Measurements from ENCODE around the gene CHMP6. TPM values are rescaled to one million over a fixed set of nuclear protein-coding genes. Genes with fewer than 3 reads are reported as not detected.
A peak's percentile ranks its signal among the peaks of the same experiment; 100 is the strongest.
"Not testable (repeated sequence)": the region's sequence is repeated elsewhere in the genome, so short reads cannot be mapped to it uniquely, and the experiment has no call there.

CHMP6 gene
- total and polyA plus RNA-seq, 12 donors, result 7.8 to 35.3 (median 25.8) TPM

GRCh38 chr17:81028506-81028858, 36.8 kb downstream of the CHMP6 start:
- intact Hi-C loops (cut with DNase I), result no loop called here
- 7 to 33% (median 21%) methylated on average over 8 to 12 of the region's 12 CpGs; no CpG with 5 or more reads in 1 of the 4 donors for WGBS, 4 donors
- peaks cover 17% of the 10 kb centered on the region for H3K27me3 ChIP-seq
- no peak for TF ChIP-seq POLR2A (IDR thresholded peaks at IDR 0.05)
- no peak for TF ChIP-seq CTCF (IDR thresholded peaks at IDR 0.05)
- no peaks in the 10 kb centered on the region for H3K9me3 ChIP-seq (replicated peaks in 1 of 3)
- H3K27ac ChIP-seq, result no peak overlapping the region
- H3K36me3 ChIP-seq (replicated peaks in 1 of 2), result no peaks in the 10 kb centered on the region
- H3K4me1 ChIP-seq (replicated peaks in 1 of 2), result peaks cover 0 to 4% of the 10 kb centered on the region in 2 donors
- no peak for DNase-seq
- H3K4me3 ChIP-seq, result no peak overlapping the region

GRCh38 chr17:81029859-81030258, 38.2 kb downstream of the CHMP6 start:
- Histone ChIP-seq H3K27me3 (peaks cover 17% of the 10 kb centered on the region), H3K27ac (no peak overlapping the region), H3K9me3 (replicated peaks in 1 of 3) (no peaks in the 10 kb centered on the region), H3K4me3 (no peak overlapping the region), H3K4me1 (replicated peaks in 1 of 2) (peaks cover 4 to 12% of the 10 kb centered on the region in 2 donors), H3K36me3 (replicated peaks in 1 of 2) (no peaks in the 10 kb centered on the region)
- no peak for TF ChIP-seq POLR2A (IDR thresholded peaks at IDR 0.05)
- no peak for TF ChIP-seq CTCF (IDR thresholded peaks at IDR 0.05)
- DNase-seq, result no peak
- intact Hi-C loops (cut with DNase I), result no loop called here
- 78 to 94% (median 79%) methylated on average over 6 to 11 of the region's 11 CpGs for WGBS, 4 donors

GRCh38 chr17:81030312-81030711, 38.7 kb downstream of the CHMP6 start:
- peaks cover 4 to 12% of the 10 kb centered on the region in 2 donors for H3K4me1 ChIP-seq (replicated peaks in 1 of 2)
- H3K36me3 ChIP-seq (replicated peaks in 1 of 2); H3K9me3 ChIP-seq (replicated peaks in 1 of 3); H3K27ac ChIP-seq; DNase-seq; intact Hi-C loops (cut with DNase I); H3K4me3 ChIP-seq: not testable (repeated sequence)
- WGBS, 4 donors, result 93 to 97% (median 94%) methylated on average over 9 of the region's 9 CpGs
- H3K27me3 ChIP-seq, result peaks cover 17% of the 10 kb centered on the region

GRCh38 chr17:81030741-81031565, 39.3 kb downstream of the CHMP6 start:
- 71 to 85% (median 77%) methylated on average over 30 to 32 of the region's 32 CpGs for WGBS, 4 donors

More at GRCh38 chr17:81030741-81031565, 39.3 kb downstream of the CHMP6 start:
- no peaks in the 10 kb centered on the region for H3K36me3 ChIP-seq (replicated peaks in 1 of 2)
- TF ChIP-seq POLR2A (IDR thresholded peaks at IDR 0.05) (no peak), CTCF (IDR thresholded peaks at IDR 0.05) (no peak)
- H3K4me3 ChIP-seq, result no peak overlapping the region
- H3K27me3 ChIP-seq, result peaks cover 17% of the 10 kb centered on the region
- peak overlapping the region in 1 of 5 donors; percentile 42 for H3K27ac ChIP-seq
- no peak for DNase-seq
- intact Hi-C loops (cut with DNase I), result no loop called here
- H3K9me3 ChIP-seq (replicated peaks in 1 of 3), result no peaks in the 10 kb centered on the region
- H3K4me1 ChIP-seq (replicated peaks in 1 of 2), result peaks cover 4 to 12% of the 10 kb centered on the region in 2 donors
